GM10266 (cell line): ENCODE data around the gene PTPN23.

Experiments
- DNase-seq: peaks from one replicate; pipeline ENCODE4 v3.0.0; 2012; ENCODE audit errors: extremely low spot score
- TF ChIP-seq, protein P1 (sequence below): IDR thresholded peaks from 2 replicates; pipeline ENCODE4 v1.5.1; 2012; ENCODE audit warnings: mild to moderate bottlenecking, low read depth; ENCODE audit not compliant: control insufficient read depth, insufficient read depth; ENCODE audit errors: missing control alignments

PTPN23 gene

DNA sequence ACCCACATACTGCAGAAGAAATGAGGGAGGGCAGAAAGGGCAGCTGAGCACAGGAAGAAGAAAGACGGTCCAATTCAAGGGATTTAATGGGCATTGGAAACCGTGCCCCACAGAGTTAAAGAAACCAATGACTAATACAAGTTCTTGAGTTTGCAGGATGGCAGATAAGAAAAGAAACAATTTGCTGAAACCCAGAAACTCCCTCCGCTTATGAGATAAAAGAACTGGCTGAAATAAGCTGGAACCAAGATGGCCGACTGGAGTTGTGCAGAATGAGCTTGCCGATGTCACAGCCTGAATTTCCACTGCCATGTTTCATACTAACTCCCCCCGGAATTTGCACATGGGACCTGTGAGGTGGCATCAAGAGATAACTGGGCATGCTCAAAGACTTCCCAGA, 47.8 kb downstream of the PTPN23 start:
- TF ChIP-seq, protein P1, sequence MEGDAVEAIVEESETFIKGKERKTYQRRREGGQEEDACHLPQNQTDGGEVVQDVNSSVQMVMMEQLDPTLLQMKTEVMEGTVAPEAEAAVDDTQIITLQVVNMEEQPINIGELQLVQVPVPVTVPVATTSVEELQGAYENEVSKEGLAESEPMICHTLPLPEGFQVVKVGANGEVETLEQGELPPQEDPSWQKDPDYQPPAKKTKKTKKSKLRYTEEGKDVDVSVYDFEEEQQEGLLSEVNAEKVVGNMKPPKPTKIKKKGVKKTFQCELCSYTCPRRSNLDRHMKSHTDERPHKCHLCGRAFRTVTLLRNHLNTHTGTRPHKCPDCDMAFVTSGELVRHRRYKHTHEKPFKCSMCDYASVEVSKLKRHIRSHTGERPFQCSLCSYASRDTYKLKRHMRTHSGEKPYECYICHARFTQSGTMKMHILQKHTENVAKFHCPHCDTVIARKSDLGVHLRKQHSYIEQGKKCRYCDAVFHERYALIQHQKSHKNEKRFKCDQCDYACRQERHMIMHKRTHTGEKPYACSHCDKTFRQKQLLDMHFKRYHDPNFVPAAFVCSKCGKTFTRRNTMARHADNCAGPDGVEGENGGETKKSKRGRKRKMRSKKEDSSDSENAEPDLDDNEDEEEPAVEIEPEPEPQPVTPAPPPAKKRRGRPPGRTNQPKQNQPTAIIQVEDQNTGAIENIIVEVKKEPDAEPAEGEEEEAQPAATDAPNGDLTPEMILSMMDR, result no peak
- no peak for DNase-seq

- TF ChIP-seq, protein P1, result no peak
- no peak for DNase-seq
Observed at GRCh38 chr3:47429476-47430270, 48.9 kb downstream of the PTPN23 start.

DNA sequence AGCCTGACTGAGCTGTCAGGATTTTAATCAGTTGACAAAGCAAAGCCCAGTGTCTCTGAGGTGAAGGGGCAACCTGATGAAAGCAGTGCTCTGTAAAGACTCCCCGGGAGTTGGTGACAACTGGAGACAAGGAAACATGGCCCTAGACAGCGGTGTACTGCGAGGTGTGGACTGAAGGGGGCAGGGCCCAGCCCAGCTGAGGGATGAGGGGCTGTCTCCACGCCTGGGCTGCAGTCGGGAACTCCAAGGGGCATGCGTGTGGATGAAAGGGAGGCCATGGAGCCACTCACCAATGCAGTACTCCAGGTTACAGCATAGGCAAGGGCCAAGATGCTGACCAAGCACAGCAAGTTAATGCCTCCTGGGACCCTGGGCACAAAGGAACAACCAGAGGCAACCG, 49.8 kb downstream of the PTPN23 start:
- DNase-seq, result no peak

GRCh38 chr3:47431225-47431624, 50.4 kb downstream of the PTPN23 start:
- TF ChIP-seq, protein P1, result no peak
- DNase-seq, result no peak

More for the DNA sequence above, 49.8 kb downstream of the PTPN23 start:
- TF ChIP-seq, protein P1, result no peak

- TF ChIP-seq, protein P1, result no peak
Observed at GRCh38 chr3:47432673-47433072, 51.9 kb downstream of the PTPN23 start.

DNA sequence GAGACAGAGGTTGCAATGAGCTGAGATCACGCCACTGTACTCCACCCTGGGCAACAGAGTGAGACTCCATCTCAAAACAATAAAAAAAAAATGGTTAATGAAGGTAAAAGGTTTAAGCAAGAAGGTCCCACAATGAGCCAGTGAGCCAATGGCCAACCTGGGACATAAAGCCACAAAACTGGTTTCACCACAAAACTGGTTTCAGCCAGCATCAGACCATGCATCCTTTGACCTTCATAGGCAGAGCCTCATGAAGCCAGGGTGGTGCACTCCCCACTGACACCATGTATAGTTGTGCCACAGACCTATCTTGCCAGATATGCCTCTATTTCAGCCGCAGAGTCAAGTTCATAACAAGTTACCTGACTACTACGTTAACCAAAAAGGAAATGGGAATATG, 53.0 kb downstream of the PTPN23 start:
- TF ChIP-seq, protein P1, result no peak
- DNase-seq, result no peak

More at GRCh38 chr3:47432673-47433072, 51.9 kb downstream of the PTPN23 start:
- DNase-seq, result no peak

DNA sequence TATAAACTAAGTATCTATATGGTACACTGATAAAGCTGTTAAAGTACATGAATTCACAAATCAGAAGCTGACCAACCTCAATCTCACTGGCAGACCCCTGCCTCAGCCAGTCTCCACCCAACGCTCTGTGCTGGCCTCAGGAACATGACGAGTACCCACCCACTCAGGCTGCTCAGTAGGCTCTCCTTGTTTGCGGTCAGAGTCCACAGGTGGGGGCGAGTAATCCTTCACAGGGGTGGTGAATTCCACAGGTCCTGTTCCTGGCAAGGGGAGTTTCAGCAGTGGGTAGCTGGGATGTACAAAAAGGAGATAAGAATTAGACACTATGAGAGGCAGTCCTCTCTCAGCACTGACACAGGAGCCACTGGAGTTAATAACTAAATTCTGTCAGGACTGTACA, 54.0 kb downstream of the PTPN23 start:
- TF ChIP-seq, protein P1, result no peak
- DNase-seq, result no peak
